ENCODE data around the gene TRPM5.

The TRPM5 gene

GRCh38 chr11:2453436-2453835 lies 9.1 kb upstream of the TRPM5 start:
- Histone ChIP-seq H3K27ac (no peak overlapping the region), H3K79me2 (ENCODE audit: insufficient read depth, low read depth) (no peaks in the 10 kb centered on the region), H3K27me3 (ENCODE audit: insufficient read depth, low read depth) (no peaks in the 10 kb centered on the region), H2AFZ (ENCODE audit: low read depth) (no peak overlapping the region), H3K4me3 (IDR thresholded peaks at IDR 0.05; ENCODE audit: insufficient read depth, low read depth, low read length) (no peak overlapping the region), H3K36me3 (ENCODE audit: insufficient read depth) (no peaks in the 10 kb centered on the region), H3K4me2 (no peak overlapping the region), H4K20me1 (ENCODE audit: insufficient read depth) (no peaks in the 10 kb centered on the region), H3K9ac (no peak overlapping the region), H3K4me1 (ENCODE audit: low read depth, poor library complexity, severe bottlenecking) (peaks cover 12% of the 10 kb centered on the region)
- TF ChIP-seq, protein P1, sequence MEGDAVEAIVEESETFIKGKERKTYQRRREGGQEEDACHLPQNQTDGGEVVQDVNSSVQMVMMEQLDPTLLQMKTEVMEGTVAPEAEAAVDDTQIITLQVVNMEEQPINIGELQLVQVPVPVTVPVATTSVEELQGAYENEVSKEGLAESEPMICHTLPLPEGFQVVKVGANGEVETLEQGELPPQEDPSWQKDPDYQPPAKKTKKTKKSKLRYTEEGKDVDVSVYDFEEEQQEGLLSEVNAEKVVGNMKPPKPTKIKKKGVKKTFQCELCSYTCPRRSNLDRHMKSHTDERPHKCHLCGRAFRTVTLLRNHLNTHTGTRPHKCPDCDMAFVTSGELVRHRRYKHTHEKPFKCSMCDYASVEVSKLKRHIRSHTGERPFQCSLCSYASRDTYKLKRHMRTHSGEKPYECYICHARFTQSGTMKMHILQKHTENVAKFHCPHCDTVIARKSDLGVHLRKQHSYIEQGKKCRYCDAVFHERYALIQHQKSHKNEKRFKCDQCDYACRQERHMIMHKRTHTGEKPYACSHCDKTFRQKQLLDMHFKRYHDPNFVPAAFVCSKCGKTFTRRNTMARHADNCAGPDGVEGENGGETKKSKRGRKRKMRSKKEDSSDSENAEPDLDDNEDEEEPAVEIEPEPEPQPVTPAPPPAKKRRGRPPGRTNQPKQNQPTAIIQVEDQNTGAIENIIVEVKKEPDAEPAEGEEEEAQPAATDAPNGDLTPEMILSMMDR (conservative IDR thresholded peaks at IDR 0.05; ENCODE audit: low read depth, low read length) = no peak

DNA sequence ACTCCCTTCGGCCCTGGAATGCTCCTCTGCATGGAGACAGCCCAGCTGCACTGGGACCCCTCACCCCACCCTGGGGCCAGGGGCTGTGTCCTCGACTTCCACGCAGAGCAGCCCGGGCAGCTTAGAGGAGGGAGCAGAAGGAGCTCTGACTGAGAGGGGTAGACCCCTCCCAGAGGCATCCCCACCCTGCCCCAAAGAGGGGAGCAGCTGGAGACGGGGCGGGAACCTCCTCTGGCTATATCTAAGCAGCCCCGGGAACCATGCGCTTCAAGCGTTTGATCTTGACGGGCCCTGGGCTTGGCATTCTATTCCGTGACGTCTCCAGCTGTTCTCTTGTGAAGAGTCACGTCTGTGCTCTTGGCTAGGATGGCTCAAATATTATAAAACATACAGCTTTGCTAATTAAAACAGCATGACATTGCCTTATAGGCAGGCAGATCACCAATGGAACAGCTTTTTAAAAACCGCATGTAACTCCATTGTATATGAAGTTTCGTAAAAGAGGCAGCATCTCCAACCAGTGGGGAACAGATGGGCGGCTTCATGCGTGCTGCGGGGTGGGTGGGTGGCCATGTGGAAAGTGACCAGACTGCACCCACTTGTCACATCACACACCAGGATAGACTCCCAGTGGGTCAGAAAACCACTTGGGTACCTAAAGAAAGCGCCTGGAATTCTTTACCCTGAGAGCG lies 8.2 kb upstream of the TRPM5 start:
- TF ChIP-seq, protein P1 (conservative IDR thresholded peaks at IDR 0.05; ENCODE audit: low read depth, low read length) = no peak
- H3K4me3 ChIP-seq (IDR thresholded peaks at IDR 0.05; ENCODE audit: insufficient read depth, low read depth, low read length) = no peak overlapping the region
- no peak overlapping the region for H3K27ac ChIP-seq
- H2AFZ ChIP-seq (ENCODE audit: low read depth) = no peak overlapping the region
- no peak overlapping the region for H3K4me2 ChIP-seq
- no peaks in the 10 kb centered on the region for H4K20me1 ChIP-seq (ENCODE audit: insufficient read depth)
- no peaks in the 10 kb centered on the region for H3K36me3 ChIP-seq (ENCODE audit: insufficient read depth)
- no peaks in the 10 kb centered on the region for H3K79me2 ChIP-seq (ENCODE audit: insufficient read depth, low read depth)
- H3K4me1 ChIP-seq (ENCODE audit: low read depth, poor library complexity, severe bottlenecking) = peaks cover 4% of the 10 kb centered on the region
- H3K9ac ChIP-seq = no peak overlapping the region
- H3K27me3 ChIP-seq (ENCODE audit: insufficient read depth, low read depth) = no peaks in the 10 kb centered on the region

- no peak overlapping the region for H3K9ac ChIP-seq
- peaks cover under 1% of the 10 kb centered on the region; the same call in 1 of the 2 replicates for H3K79me2 ChIP-seq (ENCODE audit: insufficient read depth, low read depth)
- H3K4me3 ChIP-seq (IDR thresholded peaks at IDR 0.05; ENCODE audit: insufficient read depth, low read depth, low read length) = no peak overlapping the region
- TF ChIP-seq, protein P1 (conservative IDR thresholded peaks at IDR 0.05; ENCODE audit: low read depth, low read length) = no peak
- H3K27me3 ChIP-seq (ENCODE audit: insufficient read depth, low read depth) = no peaks in the 10 kb centered on the region
- H4K20me1 ChIP-seq (ENCODE audit: insufficient read depth) = no peaks in the 10 kb centered on the region
- H2AFZ ChIP-seq (ENCODE audit: low read depth) = no peak overlapping the region
- H3K36me3 ChIP-seq (ENCODE audit: insufficient read depth) = no peaks in the 10 kb centered on the region
- H3K27ac ChIP-seq = no peak overlapping the region
- H3K4me2 ChIP-seq = no peak overlapping the region
- peaks cover 7% of the 10 kb centered on the region for H3K4me1 ChIP-seq (ENCODE audit: low read depth, poor library complexity, severe bottlenecking)
Measured at GRCh38 chr11:2451916-2452315, 7.6 kb upstream of the TRPM5 start.

GRCh38 chr11:2451336-2451735 lies 7.0 kb upstream of the TRPM5 start:
- Histone ChIP-seq H3K27ac (no peak overlapping the region), H3K4me3 (IDR thresholded peaks at IDR 0.05; ENCODE audit: insufficient read depth, low read depth, low read length) (no peak overlapping the region), H4K20me1 (ENCODE audit: insufficient read depth) (no peaks in the 10 kb centered on the region), H3K4me1 (ENCODE audit: low read depth, poor library complexity, severe bottlenecking) (peaks cover 13% of the 10 kb centered on the region), H3K4me2 (no peak overlapping the region), H3K36me3 (ENCODE audit: insufficient read depth) (no peaks in the 10 kb centered on the region), H3K9ac (no peak overlapping the region), H2AFZ (ENCODE audit: low read depth) (no peak overlapping the region), H3K27me3 (ENCODE audit: insufficient read depth, low read depth) (no peaks in the 10 kb centered on the region), H3K79me2 (ENCODE audit: insufficient read depth, low read depth) (peaks cover 5% of the 10 kb centered on the region; the same call in 1 of the 2 replicates)
- TF ChIP-seq, protein P1 (conservative IDR thresholded peaks at IDR 0.05; ENCODE audit: low read depth, low read length) = no peak
